WTC11 (cell line): ENCODE data around the gene TTLL11.

Experiments
- CREB1 ChIP-seq: sonication (generic); formaldehyde crosslinking; IDR thresholded peaks from 2 replicates; pipeline ENCODE4 v1.8.0; 2023; ENCODE audit warnings: mild to moderate bottlenecking, missing genetic modification reagents
- CTCF ChIP-seq: fragments of 200-600 bp; IDR thresholded peaks from 2 replicates; pipeline ENCODE4 v1.8.0; 2022; ENCODE audit warnings: antibody characterized with exemption
- E2F1 ChIP-seq: sonication (generic); formaldehyde crosslinking; IDR thresholded peaks from 2 replicates; pipeline ENCODE4 v1.8.0; 2022; ENCODE audit warnings: mild to moderate bottlenecking, missing genetic modification reagents
- ELF4 ChIP-seq: sonication (generic); formaldehyde crosslinking; IDR thresholded peaks from 2 replicates; pipeline ENCODE4 v1.8.1; 2022; ENCODE audit warnings: low read depth, mild to moderate bottlenecking, moderate library complexity, missing genetic modification reagents
- FOXP4 ChIP-seq: sonication (generic); formaldehyde crosslinking; IDR thresholded peaks from 2 replicates; pipeline ENCODE4 v1.8.0; 2022; ENCODE audit warnings: mild to moderate bottlenecking, missing genetic modification reagents
- NR1H2 ChIP-seq: sonication (generic); formaldehyde crosslinking; IDR thresholded peaks from 2 replicates; pipeline ENCODE4 v1.9.0; 2021; ENCODE audit warnings: mild to moderate bottlenecking, moderate library complexity, missing genetic modification reagents
- PREB ChIP-seq: sonication (generic); formaldehyde crosslinking; IDR thresholded peaks from 2 replicates; pipeline ENCODE4 v1.8.1; 2022; ENCODE audit warnings: mild to moderate bottlenecking, missing genetic modification reagents, moderate library complexity, borderline replicate concordance
- ZNF512 ChIP-seq: sonication (generic); formaldehyde crosslinking; IDR thresholded peaks from 2 replicates; pipeline ENCODE4 v1.8.1; 2022; ENCODE audit warnings: missing genetic modification reagents, borderline replicate concordance

- TF ChIP-seq CTCF: no peak
- TF ChIP-seq ELF4 (CRISPR knock-in tag): no peak
- no peak for TF ChIP-seq CREB1 (CRISPR knock-in tag)
- TF ChIP-seq NR1H2 (CRISPR knock-in tag): no peak
- no peak for TF ChIP-seq E2F1 (CRISPR knock-in tag)
- TF ChIP-seq ZNF512 (CRISPR knock-in tag): no peak
- TF ChIP-seq PREB (CRISPR knock-in tag): no peak
- TF ChIP-seq FOXP4 (CRISPR knock-in tag): no peak
Measured at GRCh38 chr9:122131401-122132001, 38.4 kb upstream of the TTLL11 start.
